Body of pancreas (tissue), 4 donors: Measurements from ENCODE around the gene PKNOX2.

Experiments used
- CTCF ChIP-seq, 7 experiments: fragments of 450-650 bp in 4 of 7; fragments of 200-600 bp in 3 of 7; sonication (generic) in 3 of 7; IDR thresholded peaks; one replicate each; pipeline ENCODE4 v1.5.1; 2016 to 2019; ENCODE audit warnings: antibody characterized with exemption in 7 of 7
- POLR2A ChIP-seq, 3 donors: fragments of 450-650 bp; IDR thresholded peaks; one replicate each; pipeline ENCODE4 v1.6.1; 2016; ENCODE audit warnings: antibody characterized with exemption in 3 of 3, mild to moderate bottlenecking in 2 of 3

- no peak for TF ChIP-seq CTCF (IDR thresholded peaks at IDR 0.05)
- TF ChIP-seq POLR2A (IDR thresholded peaks at IDR 0.05) = no peak
These were observed 15.3 kb downstream of the PKNOX2 start for GRCh38 chr11:125179895-125180294.
